ENCODE results near the gene FBXO36.
A peak's percentile ranks its signal among the peaks of the same experiment; 100 is the strongest.
"Not testable (repeated sequence)": the region's sequence is repeated elsewhere in the genome, so short reads cannot be mapped to it uniquely, and the experiment has no call there.

Gene FBXO36, protein sequence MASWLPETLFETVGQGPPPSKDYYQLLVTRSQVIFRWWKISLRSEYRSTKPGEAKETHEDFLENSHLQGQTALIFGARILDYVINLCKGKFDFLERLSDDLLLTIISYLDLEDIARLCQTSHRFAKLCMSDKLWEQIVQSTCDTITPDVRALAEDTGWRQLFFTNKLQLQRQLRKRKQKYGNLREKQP

DNA sequence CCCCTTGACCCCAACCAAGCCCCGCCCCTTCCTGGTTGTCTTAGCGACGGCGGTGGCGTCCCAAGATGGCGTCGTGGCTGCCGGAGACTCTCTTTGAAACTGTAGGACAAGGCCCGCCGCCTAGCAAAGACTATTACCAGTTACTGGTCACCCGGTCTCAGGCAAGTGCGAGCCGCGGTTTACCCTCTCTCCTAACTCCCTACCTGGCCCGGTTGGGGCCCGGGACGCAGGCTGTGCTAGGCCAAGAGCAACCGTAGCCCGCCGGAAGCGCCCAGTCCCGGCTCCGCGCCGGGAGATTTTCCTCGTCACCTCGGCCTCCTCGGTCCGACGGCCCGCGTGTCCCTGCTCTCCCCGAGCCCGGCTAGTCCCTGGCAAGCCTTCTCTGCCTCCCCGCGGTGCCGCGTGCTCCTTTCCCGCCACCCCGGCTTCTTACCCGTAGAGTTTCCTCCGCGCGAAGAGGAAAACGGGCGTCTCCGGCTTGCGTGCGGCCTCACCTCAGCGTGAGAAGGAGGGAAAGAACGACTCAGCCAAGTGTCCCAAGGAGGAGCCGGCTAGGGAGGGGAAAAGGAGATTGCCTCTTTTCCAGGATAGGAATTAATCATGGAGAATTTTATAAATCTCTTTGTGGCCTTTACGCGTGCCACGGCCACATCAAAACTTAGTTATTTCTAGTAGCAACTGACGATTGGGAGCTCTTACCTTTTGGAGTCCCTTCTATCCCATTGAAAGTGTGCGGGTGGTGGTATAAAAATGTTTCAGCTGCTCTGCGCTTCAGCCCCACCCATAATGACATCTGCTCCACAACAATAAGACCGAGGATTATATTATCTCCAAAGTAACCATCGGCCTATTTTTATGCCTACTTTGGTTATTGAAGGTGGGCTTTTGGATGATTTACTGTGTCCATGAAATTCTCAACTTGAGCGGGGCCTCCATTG is at the start of gene FBXO36:
Gene FBXO36 (plus strand): TSS at position 55 of the 938 bp plus-strand sequence. CDS start 11 bp downstream, at position 66.
- peak; percentile 83 for DNase-seq (ENCODE audit: low read depth)

DNA sequence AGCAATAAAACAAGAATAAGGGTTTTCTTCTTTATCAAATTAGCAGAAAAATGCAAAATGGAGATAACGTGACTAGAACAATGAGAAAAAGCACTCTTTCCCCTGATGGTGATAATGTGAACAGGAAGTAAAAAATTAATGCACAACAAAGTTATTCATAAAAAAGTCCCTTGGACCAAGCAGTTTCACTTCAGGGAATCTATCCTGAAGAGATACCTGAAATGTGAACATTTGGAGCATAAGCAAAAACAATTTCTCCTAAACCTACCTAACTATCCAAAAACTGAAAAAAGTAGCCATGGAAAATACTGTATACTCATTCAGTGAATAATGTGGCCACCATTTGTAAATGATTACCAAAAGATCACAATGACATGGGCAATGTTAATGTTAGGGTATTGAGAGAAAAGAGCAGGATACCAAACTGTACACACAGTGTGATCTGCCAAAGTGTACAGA is 49.2 kb upstream of the FBXO36 start:
- no peak for DNase-seq (ENCODE audit: low read depth)

GRCh38 chr2:229874647-229875046 is 47.7 kb upstream of the FBXO36 start:
- no peak for DNase-seq (ENCODE audit: low read depth)

- DNase-seq (ENCODE audit: low read depth), result no peak
These were observed 46.8 kb upstream of the FBXO36 start for GRCh38 chr2:229875549-229875948.

DNA sequence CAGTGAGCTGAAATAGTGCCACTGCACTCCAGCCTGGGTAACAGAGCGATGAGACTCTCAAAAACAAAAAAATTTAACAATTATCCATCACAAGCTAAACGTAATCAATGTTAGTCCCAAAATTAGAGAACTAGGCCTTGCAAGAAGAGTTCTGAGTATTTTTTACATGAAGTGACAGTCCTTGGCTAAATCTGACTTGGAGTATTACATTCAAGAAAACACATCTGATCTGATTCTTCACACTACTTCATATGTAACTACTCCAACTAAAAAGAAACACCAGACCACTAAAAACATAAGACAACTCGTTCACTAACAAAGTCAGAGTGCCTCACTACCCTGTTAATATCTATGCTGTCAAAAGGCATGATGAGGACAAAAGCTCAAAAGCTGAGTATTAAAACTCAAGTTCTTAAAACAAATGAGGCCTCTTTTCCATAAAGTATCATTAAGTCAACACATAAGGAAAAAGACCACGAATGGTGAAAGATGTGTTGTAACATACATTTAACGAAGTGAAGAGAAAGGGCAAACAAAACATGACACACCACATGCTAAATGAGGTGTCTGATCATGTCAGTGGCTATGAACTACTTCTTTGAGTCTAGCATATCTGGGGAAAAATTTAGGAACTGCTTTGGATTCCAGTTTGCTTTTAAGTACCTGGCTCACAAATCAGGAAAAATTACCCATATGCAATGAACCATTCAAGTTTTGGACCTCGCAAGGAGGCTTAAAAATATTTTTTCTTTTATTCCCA is 42.9 kb upstream of the FBXO36 start:
- no peak for DNase-seq (ENCODE audit: low read depth)

- no peak for DNase-seq (ENCODE audit: low read depth)
These were observed 41.3 kb upstream of the FBXO36 start for GRCh38 chr2:229880892-229881586.

DNA sequence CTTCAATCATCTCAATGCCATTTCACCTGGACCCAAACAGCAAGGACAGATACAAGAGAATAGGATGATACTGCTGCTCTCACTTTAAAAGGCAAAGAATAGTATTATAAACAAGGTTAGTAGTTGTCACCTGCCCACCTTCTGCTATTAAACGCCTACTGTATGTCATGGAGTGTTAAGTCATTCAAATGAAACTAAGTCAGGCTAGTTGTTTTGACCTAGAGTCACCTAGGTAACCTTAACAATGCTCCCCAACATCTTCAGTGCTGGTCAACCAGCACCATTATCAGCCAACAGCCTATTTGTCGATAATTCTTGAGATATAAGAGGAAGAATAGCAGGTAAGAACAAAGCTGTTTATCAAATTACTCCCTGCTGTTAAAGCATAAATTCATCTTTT is 39.7 kb upstream of the FBXO36 start:
- no peak for DNase-seq (ENCODE audit: low read depth)

GRCh38 chr2:229884775-229885699 is 37.3 kb upstream of the FBXO36 start:
- DNase-seq (ENCODE audit: low read depth), result no peak

DNA sequence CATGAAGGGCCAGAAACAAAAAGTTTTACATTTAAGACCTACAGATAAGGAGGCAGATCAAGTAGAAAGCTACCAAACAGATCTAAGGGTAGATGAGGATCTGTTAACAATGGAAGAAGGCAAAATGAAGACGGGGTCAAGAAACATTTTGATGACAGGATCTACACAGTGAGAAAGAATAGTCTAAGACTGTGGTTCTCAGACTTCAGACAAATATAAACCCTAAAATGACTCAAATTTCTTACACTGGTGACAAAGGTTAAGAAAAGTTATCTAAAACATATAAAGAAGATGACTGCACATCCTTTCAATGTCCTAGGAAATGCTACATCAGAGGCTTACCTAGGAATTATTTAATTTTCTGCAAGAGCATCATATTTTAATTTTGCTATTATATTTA is 34.9 kb upstream of the FBXO36 start:
- DNase-seq (ENCODE audit: low read depth), result no peak

GRCh38 chr2:229888031-229888430 is 34.3 kb upstream of the FBXO36 start:
- no peak for DNase-seq (ENCODE audit: low read depth)

GRCh38 chr2:229889023-229889422 is 33.3 kb upstream of the FBXO36 start:
- DNase-seq (ENCODE audit: low read depth), result no peak

- DNase-seq (ENCODE audit: low read depth), result no peak
These were observed 25.4 kb upstream of the FBXO36 start for GRCh38 chr2:229896857-229897256.

DNA sequence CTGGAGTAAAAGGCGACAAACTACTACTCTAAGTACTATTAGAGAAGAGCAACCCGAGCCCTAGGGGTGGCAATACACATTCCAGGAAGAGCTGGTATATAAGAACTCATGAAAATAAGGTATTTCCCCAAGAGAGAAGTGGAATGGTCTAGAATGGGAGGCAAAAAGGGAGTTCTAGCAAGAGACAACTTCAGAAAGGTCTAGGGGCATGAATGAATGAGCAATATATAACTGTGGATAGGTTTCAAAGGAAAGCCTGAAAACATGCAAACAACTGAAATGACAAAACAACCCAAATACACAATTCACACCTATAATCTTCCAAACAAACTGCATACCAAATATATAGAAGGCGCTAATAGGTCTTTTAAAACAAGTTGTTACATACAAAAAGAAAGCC is 22.7 kb upstream of the FBXO36 start:
- DNase-seq (ENCODE audit: low read depth), result no peak

DNA sequence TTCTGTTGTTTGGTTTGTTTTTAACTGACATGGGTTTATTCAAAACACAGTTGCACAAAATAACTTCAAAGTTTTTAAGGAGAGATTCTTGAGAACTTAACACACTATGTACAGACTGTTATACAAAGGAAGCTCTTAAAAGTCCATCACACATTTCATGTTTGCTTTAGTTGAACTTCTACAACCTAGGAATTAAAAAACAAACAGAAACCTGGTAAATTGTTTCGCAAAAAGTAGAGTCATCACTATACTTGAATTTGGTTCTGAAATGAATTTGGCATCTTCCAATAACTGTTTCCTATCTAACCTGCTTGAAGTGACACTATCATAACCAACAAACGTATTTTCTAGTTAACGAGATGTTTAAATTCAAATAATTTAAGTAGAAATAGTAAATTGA is 22.3 kb upstream of the FBXO36 start:
- no peak for DNase-seq (ENCODE audit: low read depth)

GRCh38 chr2:229900514-229900913 is 21.8 kb upstream of the FBXO36 start:
- DNase-seq (ENCODE audit: low read depth), result not testable (repeated sequence)

- DNase-seq (ENCODE audit: low read depth), result no peak
These were observed 20.5 kb upstream of the FBXO36 start for GRCh38 chr2:229901819-229902218.

GRCh38 chr2:229903037-229903436 is 19.3 kb upstream of the FBXO36 start:
- no peak for DNase-seq (ENCODE audit: low read depth)

- no peak for DNase-seq (ENCODE audit: low read depth)
These were observed 16.7 kb upstream of the FBXO36 start for GRCh38 chr2:229905601-229906000.

- DNase-seq (ENCODE audit: low read depth), result no peak
These were observed 13.2 kb upstream of the FBXO36 start for GRCh38 chr2:229909090-229909489.

DNA sequence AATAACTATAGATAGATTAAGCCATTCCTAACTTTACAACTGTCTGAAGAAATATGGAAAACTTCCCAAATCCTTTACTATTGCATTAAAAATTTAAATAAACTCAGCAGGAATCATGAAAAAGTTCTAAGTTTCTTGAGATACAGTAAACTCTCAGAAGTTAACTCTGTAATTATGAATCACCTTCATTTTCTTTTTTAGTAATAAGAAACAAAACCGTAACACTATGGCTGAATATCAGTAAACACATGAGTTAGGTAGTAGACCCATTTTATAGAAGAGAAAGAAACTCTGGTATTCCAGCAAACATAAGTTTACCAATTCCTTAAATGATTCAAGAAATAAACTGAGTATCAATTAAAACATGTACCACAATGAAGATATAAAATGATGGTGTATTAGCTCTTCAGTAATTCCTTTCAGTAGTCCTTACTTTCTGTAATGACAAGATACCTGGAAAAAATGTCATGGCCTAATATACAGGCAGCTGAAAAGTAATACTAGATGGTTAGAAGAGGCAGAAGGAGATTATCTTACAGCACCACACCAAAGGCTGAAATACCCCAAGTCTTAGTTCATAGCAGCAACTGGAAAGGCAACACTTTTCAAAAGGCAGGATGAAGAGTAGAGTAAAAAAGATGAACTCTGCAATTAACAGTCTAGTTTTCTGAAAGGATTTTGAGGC is 12.0 kb upstream of the FBXO36 start:
- no peak for DNase-seq (ENCODE audit: low read depth)
